Lower leg skin (tissue), 3 donors: ENCODE data around the gene SUGCT.
"Not testable (repeated sequence)": the region's sequence is repeated elsewhere in the genome, so short reads cannot be mapped to it uniquely, and the experiment has no call there.

Experiments used
- POLR2A ChIP-seq, 2 donors: fragments of 450-650 bp; IDR thresholded peaks; one replicate each; pipeline ENCODE4 v1.6.1; 2016 to 2017; ENCODE audit warnings: antibody characterized with exemption in 2 of 2, mild to moderate bottlenecking in 1 of 2, moderate library complexity in 1 of 2
- TF ChIP-seq, protein P1 (sequence below), 3 donors: fragments of 450-650 bp; IDR thresholded peaks; one replicate each; pipeline ENCODE4 v1.5.1; 2016; ENCODE audit warnings: antibody characterized with exemption in 3 of 3, mild to moderate bottlenecking in 3 of 3, moderate library complexity in 2 of 3

DNA sequence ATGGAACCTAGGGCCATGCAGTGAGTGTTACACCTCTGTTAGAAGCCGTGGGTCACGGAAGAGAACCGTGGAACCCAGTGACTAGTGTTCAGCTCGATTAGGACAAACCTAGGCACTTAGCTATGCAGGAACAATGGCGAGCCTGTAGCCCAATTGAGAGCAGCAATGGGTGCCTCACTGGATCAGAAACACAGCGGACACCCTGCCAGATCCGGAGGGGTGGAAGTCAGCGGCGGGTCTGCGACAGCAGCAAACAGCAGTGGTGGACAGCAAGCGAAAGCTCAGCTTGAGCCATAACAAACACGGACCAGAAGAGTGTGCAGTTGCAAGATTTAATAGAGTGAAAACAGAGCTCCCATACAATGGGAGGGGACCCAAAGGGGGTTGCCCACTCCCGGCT lies 38.3 kb downstream of the SUGCT start:
- TF ChIP-seq, protein P1, sequence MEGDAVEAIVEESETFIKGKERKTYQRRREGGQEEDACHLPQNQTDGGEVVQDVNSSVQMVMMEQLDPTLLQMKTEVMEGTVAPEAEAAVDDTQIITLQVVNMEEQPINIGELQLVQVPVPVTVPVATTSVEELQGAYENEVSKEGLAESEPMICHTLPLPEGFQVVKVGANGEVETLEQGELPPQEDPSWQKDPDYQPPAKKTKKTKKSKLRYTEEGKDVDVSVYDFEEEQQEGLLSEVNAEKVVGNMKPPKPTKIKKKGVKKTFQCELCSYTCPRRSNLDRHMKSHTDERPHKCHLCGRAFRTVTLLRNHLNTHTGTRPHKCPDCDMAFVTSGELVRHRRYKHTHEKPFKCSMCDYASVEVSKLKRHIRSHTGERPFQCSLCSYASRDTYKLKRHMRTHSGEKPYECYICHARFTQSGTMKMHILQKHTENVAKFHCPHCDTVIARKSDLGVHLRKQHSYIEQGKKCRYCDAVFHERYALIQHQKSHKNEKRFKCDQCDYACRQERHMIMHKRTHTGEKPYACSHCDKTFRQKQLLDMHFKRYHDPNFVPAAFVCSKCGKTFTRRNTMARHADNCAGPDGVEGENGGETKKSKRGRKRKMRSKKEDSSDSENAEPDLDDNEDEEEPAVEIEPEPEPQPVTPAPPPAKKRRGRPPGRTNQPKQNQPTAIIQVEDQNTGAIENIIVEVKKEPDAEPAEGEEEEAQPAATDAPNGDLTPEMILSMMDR (IDR thresholded peaks at IDR 0.05) = not testable (repeated sequence)
- not testable (repeated sequence) for TF ChIP-seq POLR2A (IDR thresholded peaks at IDR 0.05)
